Measurements from ENCODE around the gene ARHGAP15.

ARHGAP15 gene

DNA sequence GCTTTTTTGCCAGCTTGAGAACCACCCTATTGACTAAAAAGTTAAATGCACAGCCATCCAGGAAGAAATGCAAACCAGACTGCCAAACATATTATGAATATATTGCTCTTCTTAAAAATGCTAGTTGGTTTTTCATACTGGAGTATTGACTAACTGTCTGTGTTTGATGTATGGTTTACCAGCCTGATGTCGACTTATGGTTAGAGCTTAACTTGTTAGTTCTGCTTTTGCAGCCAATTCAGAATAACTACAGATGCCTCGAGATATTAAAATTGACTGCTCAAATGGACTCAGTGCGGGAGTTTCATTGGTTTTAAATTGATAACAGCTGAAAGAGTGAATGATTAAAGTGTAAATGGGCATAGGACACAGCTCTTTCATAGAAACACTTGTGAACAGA lies 369.8 kb downstream of the ARHGAP15 start:
- DNase-seq (ENCODE audit: low read depth in 1 of 2, low spot score in 1 of 2) = no peak
- H3K27ac ChIP-seq (replicated peaks) = no peak overlapping the region
- no peak overlapping the region for H3K4me3 ChIP-seq (replicated peaks; ENCODE audit: insufficient read depth, low read length)
- no peaks in the 10 kb centered on the region for H3K27me3 ChIP-seq (ENCODE audit: insufficient read depth, poor library complexity, severe bottlenecking)
- TF ChIP-seq REST (IDR thresholded peaks at IDR 0.05; ENCODE audit: insufficient replicate concordance, low read depth) = no peak
- no peak for TF ChIP-seq SPI1 (IDR thresholded peaks at IDR 0.05; ENCODE audit: borderline replicate concordance, low read depth)
- TF ChIP-seq GABPA (IDR thresholded peaks at IDR 0.05; ENCODE audit: low read depth) = no peak
- TF ChIP-seq, protein P1, sequence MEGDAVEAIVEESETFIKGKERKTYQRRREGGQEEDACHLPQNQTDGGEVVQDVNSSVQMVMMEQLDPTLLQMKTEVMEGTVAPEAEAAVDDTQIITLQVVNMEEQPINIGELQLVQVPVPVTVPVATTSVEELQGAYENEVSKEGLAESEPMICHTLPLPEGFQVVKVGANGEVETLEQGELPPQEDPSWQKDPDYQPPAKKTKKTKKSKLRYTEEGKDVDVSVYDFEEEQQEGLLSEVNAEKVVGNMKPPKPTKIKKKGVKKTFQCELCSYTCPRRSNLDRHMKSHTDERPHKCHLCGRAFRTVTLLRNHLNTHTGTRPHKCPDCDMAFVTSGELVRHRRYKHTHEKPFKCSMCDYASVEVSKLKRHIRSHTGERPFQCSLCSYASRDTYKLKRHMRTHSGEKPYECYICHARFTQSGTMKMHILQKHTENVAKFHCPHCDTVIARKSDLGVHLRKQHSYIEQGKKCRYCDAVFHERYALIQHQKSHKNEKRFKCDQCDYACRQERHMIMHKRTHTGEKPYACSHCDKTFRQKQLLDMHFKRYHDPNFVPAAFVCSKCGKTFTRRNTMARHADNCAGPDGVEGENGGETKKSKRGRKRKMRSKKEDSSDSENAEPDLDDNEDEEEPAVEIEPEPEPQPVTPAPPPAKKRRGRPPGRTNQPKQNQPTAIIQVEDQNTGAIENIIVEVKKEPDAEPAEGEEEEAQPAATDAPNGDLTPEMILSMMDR (IDR thresholded peaks at IDR 0.05; ENCODE audit: insufficient read depth, low read length) = no peak
- no peak for TF ChIP-seq POLR2AphosphoS5 (IDR thresholded peaks at IDR 0.05; ENCODE audit: low read depth)

DNA sequence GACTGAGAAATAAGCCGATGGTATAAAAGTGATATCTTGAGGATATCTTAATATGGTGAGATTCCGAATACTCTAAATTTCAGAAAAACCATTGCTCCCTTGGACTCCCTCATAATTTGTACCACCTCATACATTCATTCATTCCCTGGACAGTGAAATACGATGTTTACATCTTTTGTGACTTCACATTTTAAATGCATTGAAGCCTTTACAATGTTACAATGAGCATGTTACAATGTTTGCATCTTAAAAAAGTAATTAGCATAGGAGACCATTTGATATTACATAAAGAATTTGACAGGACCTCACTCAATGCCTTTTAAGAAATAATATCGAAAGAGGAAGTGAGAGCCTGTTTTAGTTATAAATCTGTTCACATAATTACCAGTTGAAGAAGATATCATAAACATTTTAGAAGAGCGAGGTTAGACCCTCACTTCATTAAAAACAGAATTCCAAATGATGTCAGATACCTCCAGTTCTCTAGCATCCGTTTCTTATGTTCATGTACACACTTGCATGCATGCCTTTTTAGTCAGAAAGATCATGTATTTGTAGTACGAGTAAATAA lies 372.0 kb downstream of the ARHGAP15 start:
- no peak overlapping the region for H3K27ac ChIP-seq (replicated peaks)
- no peaks in the 10 kb centered on the region for H3K27me3 ChIP-seq (ENCODE audit: insufficient read depth, poor library complexity, severe bottlenecking)
- no peak overlapping the region for H3K4me3 ChIP-seq (replicated peaks; ENCODE audit: insufficient read depth, low read length)
- DNase-seq (ENCODE audit: low read depth in 1 of 2, low spot score in 1 of 2) = no peak
- no peak for TF ChIP-seq GABPA (IDR thresholded peaks at IDR 0.05; ENCODE audit: low read depth)
- TF ChIP-seq POLR2AphosphoS5 (IDR thresholded peaks at IDR 0.05; ENCODE audit: low read depth) = no peak
- peak; percentile 54 for TF ChIP-seq SPI1 (IDR thresholded peaks at IDR 0.05; ENCODE audit: borderline replicate concordance, low read depth)

- TF ChIP-seq REST (IDR thresholded peaks at IDR 0.05; ENCODE audit: insufficient replicate concordance, low read depth) = no peak
- TF ChIP-seq, protein P1 (IDR thresholded peaks at IDR 0.05; ENCODE audit: insufficient read depth, low read length) = no peak
- TF ChIP-seq POLR2AphosphoS5 (IDR thresholded peaks at IDR 0.05; ENCODE audit: low read depth) = no peak
- TF ChIP-seq GABPA (IDR thresholded peaks at IDR 0.05; ENCODE audit: low read depth) = no peak
- no peak for TF ChIP-seq SPI1 (IDR thresholded peaks at IDR 0.05; ENCODE audit: borderline replicate concordance, low read depth)
- Histone ChIP-seq H3K4me3 (replicated peaks; ENCODE audit: insufficient read depth, low read length) (no peak overlapping the region), H3K27me3 (ENCODE audit: insufficient read depth, poor library complexity, severe bottlenecking) (no peaks in the 10 kb centered on the region), H3K27ac (replicated peaks) (no peak overlapping the region)
- no peak for DNase-seq (ENCODE audit: low read depth in 1 of 2, low spot score in 1 of 2)
Observed at GRCh38 chr2:143503280-143503679, 374.1 kb downstream of the ARHGAP15 start.

GRCh38 chr2:143504397-143504796 lies 375.2 kb downstream of the ARHGAP15 start:
- no peak overlapping the region for H3K27ac ChIP-seq (replicated peaks)
- H3K4me3 ChIP-seq (replicated peaks; ENCODE audit: insufficient read depth, low read length) = no peak overlapping the region
- TF ChIP-seq POLR2AphosphoS5 (IDR thresholded peaks at IDR 0.05; ENCODE audit: low read depth) = no peak
- no peak for TF ChIP-seq GABPA (IDR thresholded peaks at IDR 0.05; ENCODE audit: low read depth)
- TF ChIP-seq, protein P1 (IDR thresholded peaks at IDR 0.05; ENCODE audit: insufficient read depth, low read length) = no peak
- TF ChIP-seq REST (IDR thresholded peaks at IDR 0.05; ENCODE audit: insufficient replicate concordance, low read depth) = no peak
- DNase-seq (ENCODE audit: low read depth in 1 of 2, low spot score in 1 of 2) = no peak
- no peaks in the 10 kb centered on the region for H3K27me3 ChIP-seq (ENCODE audit: insufficient read depth, poor library complexity, severe bottlenecking)

All from HL-60 (cell line).